PFSK-1 (cell line): ENCODE data around the gene LRRC2.

ENCODE experiments used
- FOXP2 ChIP-seq: optimal IDR thresholded peaks from 2 replicates; pipeline ENCODE3; 2011; ENCODE audit warnings: borderline replicate concordance, control low read depth, inconsistent platforms; ENCODE audit not compliant: insufficient read depth; ENCODE audit errors: extremely low read length, extremely low read depth
- POLR2AphosphoS5 ChIP-seq: IDR thresholded peaks from 2 replicates; pipeline ENCODE4 v1.6.1; 2012; ENCODE audit warnings: low read depth, mild to moderate bottlenecking, control low read depth, low read length, moderate library complexity
- SIN3A ChIP-seq: IDR thresholded peaks from 2 replicates; pipeline ENCODE4 v1.6.1; 2012; ENCODE audit warnings: mild to moderate bottlenecking, low read length, moderate library complexity, borderline replicate concordance; ENCODE audit not compliant: insufficient read depth
- TAF1 ChIP-seq: IDR thresholded peaks from 2 replicates; pipeline ENCODE4 v1.6.1; 2012; ENCODE audit warnings: low read length, control low read depth, borderline replicate concordance; ENCODE audit not compliant: insufficient read depth
- TF ChIP-seq, protein P1 (sequence below), 2 experiments: IDR thresholded peaks; 2 replicates each; pipeline versions ENCODE4 v1.6.1 to v1.8.0; 2011 to 2012; ENCODE audit warnings: low read depth in 2 of 2, low read length in 2 of 2, control low read depth in 1 of 2, inconsistent platforms in 1 of 2, mild to moderate bottlenecking in 1 of 2, moderate library complexity in 1 of 2; ENCODE audit not compliant: insufficient read depth in 1 of 2

Gene LRRC2

DNA sequence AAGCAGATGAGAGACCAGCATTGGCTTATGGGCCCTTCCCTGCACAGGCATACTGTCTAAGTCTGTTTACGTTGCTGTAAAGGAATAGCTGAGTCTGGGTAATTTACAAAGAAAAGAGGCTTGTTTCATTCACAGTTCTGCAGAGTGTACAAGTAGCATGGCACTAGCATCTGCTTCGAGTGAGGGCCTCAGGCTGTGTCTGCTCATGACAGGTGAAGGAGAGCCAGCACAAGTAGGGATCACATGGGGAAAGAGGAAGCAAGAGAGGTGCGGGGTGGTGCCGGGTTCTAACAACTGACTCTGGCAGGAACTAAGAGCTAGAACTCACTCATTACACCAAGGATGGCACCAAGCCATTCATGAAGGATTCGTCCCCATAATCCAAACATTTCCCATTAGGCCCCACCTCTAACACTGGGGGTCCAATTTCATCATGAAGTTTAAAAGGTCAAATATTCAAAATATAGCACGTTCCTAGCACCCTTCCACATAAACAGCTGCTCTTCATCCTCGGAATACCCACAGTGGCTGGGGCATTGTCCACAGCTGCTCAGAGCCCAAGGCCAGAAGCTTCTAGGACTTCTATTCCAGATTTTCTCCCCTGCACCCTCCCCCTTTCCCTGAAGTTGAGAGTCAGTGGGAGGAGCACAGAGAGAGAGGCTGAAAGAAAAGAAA is 62.8 kb downstream of the LRRC2 start:
- TF ChIP-seq, protein P1, sequence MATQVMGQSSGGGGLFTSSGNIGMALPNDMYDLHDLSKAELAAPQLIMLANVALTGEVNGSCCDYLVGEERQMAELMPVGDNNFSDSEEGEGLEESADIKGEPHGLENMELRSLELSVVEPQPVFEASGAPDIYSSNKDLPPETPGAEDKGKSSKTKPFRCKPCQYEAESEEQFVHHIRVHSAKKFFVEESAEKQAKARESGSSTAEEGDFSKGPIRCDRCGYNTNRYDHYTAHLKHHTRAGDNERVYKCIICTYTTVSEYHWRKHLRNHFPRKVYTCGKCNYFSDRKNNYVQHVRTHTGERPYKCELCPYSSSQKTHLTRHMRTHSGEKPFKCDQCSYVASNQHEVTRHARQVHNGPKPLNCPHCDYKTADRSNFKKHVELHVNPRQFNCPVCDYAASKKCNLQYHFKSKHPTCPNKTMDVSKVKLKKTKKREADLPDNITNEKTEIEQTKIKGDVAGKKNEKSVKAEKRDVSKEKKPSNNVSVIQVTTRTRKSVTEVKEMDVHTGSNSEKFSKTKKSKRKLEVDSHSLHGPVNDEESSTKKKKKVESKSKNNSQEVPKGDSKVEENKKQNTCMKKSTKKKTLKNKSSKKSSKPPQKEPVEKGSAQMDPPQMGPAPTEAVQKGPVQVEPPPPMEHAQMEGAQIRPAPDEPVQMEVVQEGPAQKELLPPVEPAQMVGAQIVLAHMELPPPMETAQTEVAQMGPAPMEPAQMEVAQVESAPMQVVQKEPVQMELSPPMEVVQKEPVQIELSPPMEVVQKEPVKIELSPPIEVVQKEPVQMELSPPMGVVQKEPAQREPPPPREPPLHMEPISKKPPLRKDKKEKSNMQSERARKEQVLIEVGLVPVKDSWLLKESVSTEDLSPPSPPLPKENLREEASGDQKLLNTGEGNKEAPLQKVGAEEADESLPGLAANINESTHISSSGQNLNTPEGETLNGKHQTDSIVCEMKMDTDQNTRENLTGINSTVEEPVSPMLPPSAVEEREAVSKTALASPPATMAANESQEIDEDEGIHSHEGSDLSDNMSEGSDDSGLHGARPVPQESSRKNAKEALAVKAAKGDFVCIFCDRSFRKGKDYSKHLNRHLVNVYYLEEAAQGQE (IDR thresholded peaks at IDR 0.05; ENCODE audit: insufficient read depth in 1 of 2, low read depth in 2 of 2, low read length in 2 of 2): no peak
- no peak for TF ChIP-seq POLR2AphosphoS5
- TF ChIP-seq SIN3A: no peak
- no peak for TF ChIP-seq TAF1
- TF ChIP-seq FOXP2: no peak

DNA sequence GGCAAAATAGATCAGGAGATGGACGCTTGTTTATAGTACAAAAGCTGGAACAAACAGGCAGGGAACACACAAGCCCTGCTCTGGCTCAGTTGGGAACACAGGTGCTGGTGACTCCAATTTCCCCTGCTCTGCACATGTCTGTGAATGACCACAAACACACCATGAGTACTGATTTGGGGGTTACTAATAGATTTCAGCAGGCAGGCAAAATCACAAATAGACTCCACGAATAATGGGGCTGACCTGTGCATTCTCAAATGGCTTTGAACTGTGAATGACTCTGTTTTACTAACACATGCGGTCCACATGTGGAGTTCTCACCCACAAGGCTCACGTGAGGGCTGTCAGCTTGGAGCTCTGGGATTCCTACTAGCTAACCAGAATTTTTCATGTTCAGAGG is 64.4 kb downstream of the LRRC2 start:
- TF ChIP-seq TAF1 (no peak), SIN3A (no peak), POLR2AphosphoS5 (no peak), FOXP2 (no peak)
- TF ChIP-seq, protein P1 (IDR thresholded peaks at IDR 0.05; ENCODE audit: insufficient read depth in 1 of 2, low read depth in 2 of 2, low read length in 2 of 2): no peak

DNA sequence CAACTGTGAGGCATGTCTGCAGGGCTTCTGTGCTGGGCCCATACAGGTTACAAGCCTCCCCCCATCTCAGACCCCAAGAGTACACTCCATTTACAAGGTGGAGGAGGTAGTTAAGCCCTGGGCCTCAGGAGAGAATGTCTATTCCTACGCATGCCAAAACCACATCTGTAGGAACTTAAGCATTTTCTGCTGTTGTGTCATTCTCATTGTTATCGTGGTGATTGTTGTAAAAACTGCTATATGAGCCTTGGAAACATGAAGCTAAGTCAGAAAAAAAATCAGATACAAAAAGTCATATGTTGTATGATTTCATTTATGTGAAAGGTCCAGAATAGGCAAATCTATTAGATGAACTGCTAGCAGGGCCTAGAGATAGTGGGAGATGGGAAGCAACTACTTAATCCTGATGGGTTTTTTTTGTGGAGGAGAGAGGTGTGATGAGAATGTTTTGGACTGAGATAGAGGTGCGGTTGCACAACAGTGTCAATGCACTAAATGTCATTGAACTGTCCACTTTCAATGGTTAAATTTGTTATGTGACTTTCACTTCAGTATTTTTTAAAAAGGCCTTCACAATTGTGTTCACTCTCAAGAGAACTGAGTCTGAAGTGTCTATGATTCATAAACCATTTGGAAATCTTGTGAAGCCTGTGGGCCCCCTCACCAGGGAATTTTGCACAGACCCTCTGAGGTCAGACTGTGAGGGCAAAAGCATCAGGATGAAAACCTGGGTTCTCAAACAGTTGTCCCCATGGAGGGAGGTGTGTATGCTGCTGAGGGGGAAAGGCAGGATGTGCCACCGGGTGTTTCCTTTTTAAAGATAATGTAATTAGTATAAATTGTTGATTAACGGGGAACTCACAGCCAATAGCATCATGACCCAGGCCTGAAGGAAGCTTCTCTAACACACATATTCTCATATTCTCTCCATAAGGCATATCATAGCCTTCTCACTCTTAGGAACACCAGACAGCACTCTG is 65.2 kb downstream of the LRRC2 start:
- TF ChIP-seq POLR2AphosphoS5 (no peak), FOXP2 (no peak)

DNA sequence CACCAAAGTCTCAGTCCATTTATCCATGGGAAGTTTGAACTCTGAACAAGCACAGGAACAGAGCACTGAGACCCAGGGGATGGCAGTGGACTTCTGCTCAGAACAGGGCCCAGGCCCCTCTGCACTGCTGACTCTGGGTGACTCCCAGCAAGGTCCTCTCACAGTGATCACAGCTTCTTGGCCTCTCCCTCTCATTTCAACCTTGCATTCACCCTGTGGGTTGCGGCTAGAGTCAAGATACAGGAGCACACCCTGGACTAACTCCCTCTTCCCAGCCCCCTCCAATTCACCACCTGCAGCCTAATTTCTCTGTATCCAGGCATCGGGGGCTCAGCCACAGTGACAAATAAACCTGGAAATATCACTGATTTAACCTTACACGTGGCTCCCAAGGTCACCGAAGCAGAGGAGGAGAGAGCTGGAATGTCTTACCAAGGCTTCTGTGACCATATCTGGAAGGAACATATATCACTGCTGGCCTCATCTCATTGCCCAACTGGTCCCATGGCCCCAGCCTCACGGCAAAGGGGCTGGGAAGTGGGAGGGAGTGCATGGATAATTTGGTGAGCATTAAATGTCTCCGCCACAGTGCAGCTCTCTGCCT is 67.1 kb downstream of the LRRC2 start:
- TF ChIP-seq POLR2AphosphoS5: no peak
- no peak for TF ChIP-seq FOXP2
- no peak for TF ChIP-seq TAF1
- no peak for TF ChIP-seq SIN3A
- TF ChIP-seq, protein P1 (IDR thresholded peaks at IDR 0.05; ENCODE audit: insufficient read depth in 1 of 2, low read depth in 2 of 2, low read length in 2 of 2): no peak

DNA sequence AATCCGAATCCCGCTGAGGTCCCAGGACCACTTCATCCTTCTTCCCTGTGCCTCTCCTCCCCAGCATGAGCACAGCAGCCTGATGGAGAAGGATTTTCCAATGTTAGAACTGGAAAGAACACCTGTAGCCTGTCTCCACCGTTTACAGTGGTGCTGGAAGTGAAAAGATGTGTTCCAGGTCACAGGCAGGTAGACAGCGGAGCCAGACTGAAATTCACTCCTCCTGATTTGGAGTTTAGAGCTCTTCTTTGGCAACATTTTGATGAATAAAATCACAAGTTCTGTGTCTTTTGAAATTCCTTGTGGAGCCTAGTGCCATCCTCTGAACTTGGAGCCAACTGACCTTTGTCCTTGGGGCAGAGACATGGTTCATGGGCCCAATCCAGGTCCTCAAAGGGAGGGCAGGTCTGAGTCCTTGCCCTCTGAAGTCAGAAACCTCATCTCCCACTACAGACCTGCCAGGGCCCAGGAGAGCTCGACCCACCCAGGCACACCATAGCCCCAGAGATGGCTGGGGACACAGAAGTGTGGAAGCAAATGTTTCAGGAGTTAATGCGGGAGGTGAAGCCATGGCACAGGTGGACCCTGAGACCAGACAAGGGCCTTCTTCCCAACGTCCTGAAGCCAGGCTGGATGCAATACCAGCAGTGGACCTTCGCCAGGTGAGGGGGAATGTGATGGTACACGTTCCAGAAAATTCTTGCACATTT is 68.4 kb downstream of the LRRC2 start, which contains the start of gene RTP3:
Gene RTP3, plus strand, starts transcription at position 421 of the 710 bp plus-strand sequence. Its CDS starts 87 bp downstream, at position 508.
- TF ChIP-seq POLR2AphosphoS5: no peak
- no peak for TF ChIP-seq FOXP2
- no peak for TF ChIP-seq SIN3A
- no peak for TF ChIP-seq TAF1
- TF ChIP-seq, protein P1 (IDR thresholded peaks at IDR 0.05; ENCODE audit: insufficient read depth in 1 of 2, low read depth in 2 of 2, low read length in 2 of 2): no peak
